HG02571 (cell line): Measurements from ENCODE around the gene PGLYRP3.
"Not testable (repeated sequence)": the region's sequence is repeated elsewhere in the genome, so short reads cannot be mapped to it uniquely, and the experiment has no call there.

ENCODE experiments used
- ATAC-seq: cut with Tn5 transposase; IDR thresholded peaks from one replicate; pipeline ENCODE4 v1.9.1; 2021; ENCODE audit warnings: mild to moderate bottlenecking, moderate library complexity; ENCODE audit not compliant: unreplicated experiment

Gene PGLYRP3

GRCh38 chr1:153348511-153349362 lies 36.0 kb upstream of the PGLYRP3 start, which contains the start of gene PGLYRP4:
Gene PGLYRP4, minus strand, starts transcription at chr1:153348841. Its CDS starts 909 bp downstream, at chr1:153347932.
- ATAC-seq, result no peak

GRCh38 chr1:153347856-153348255 lies 35.1 kb upstream of the PGLYRP3 start:
- no peak for ATAC-seq

DNA sequence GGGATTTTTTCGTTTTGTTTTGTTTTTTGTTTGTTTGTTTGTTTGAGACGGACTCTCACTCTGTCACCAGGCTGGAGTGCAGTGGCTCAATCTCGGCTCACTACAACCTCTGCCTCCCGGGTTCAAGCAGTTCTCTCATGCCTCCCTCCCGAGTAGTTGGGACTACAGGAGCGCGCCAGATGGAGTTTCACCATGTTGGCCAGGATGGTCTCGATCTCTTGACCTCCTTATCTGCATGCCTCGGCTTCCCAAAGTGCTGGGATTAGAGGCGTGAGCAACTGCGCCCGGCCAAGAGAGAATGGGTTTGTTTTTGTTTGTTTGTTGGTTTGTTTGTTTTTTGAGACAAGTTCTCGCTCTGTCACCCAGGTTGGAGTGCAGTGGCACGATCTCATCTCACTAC lies 34.3 kb upstream of the PGLYRP3 start:
- ATAC-seq, result not testable (repeated sequence)

GRCh38 chr1:153346077-153346723 lies 33.4 kb upstream of the PGLYRP3 start:
- ATAC-seq, result no peak

GRCh38 chr1:153345187-153346076 lies 32.7 kb upstream of the PGLYRP3 start:
- ATAC-seq, result no peak

GRCh38 chr1:153344718-153345025 lies 31.9 kb upstream of the PGLYRP3 start:
- ATAC-seq, result no peak

DNA sequence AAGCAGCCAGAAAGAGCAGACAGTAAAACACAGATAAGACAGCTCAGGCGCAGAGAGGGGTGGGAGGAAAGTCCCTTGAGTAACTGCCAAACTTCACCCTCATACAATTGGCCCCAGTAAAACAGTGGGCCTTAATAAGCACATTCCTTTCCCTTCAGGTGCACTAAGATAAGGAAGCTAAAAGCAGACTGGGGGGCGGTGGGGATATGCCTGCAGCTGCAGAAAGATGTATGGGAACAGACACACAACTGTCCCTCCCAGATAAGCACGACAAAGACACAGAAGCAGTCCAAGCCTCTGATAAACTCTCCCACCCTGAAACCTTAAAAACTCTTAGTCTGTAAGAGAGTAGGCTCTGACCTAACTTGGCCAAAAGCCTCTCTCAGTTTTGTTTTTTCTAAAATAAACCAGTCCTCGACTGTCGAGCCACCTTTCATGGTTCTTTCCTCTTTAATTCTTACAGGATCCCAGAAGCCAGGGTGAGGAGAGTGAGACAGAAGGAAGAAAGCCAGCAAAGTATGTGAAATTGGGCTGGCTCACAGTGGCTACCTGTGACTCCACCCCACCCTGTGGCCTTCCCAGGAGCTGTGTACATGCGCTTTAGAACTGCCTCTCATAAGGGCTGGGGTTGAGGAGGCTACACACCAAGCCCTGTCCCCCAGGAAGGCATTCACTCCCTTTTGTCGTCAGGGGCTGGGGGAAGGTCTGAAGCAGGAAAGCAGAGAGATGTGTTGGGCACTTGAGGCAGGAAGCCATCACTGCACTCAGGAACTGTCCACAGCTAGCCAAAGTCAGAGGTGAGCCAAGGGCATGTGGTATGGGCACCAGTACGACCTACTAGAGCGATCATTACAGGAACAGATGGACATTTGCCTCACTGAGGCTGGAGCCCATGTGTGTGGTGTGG lies 31.3 kb upstream of the PGLYRP3 start:
- ATAC-seq, result no peak

DNA sequence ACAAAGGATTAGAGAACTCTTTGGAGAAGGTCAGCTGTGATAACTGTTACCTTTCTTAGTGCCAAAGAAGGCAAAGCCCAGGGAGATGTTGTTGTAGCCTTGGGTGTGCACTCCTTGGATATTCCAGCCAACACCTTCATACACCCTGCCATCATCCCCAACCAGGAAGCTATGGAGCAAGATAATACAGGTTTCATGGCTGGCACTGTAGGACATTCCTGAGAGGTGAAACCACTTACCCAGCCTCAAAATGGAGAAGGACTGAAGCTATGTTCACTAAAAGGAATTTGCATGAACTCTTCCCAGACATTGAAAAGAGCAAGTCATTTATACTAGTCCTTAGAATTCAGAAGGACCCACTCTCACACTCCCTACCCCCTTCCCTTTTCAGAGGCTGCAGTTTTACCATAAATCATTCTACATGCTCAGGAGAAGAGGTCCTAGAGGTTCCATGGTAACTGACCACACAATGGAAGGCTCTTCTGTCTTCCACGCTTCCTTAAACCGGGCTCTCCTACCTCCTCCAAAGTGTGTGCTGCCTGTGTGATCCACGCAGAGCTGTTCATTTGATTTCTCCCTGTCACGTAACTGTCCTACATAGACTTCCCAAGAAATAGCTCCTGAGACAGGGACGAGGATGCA lies 30.4 kb upstream of the PGLYRP3 start:
- no peak for ATAC-seq

DNA sequence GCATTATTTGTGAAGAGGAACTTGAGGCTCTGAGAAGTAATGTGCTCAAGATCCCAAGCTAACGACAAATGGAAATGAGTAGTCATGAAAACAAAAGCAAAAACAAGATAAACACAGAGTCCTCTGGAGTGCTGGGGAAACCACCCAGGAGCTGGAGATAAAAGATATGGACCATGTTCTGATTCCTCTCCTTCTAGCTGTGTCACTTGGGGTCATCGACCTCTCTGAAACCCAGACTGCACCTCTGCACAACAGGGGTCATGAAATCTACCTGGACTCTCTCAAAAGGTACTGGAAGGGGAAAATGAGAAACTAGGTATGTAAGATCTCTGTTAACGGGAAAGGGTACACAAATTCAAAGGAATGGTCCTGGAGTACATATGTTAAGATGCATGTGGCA lies 29.4 kb upstream of the PGLYRP3 start:
- no peak for ATAC-seq

- ATAC-seq, result no peak
These were observed 28.7 kb upstream of the PGLYRP3 start for GRCh38 chr1:153341431-153341934.

GRCh38 chr1:153340356-153340755 lies 27.6 kb upstream of the PGLYRP3 start:
- ATAC-seq, result no peak

DNA sequence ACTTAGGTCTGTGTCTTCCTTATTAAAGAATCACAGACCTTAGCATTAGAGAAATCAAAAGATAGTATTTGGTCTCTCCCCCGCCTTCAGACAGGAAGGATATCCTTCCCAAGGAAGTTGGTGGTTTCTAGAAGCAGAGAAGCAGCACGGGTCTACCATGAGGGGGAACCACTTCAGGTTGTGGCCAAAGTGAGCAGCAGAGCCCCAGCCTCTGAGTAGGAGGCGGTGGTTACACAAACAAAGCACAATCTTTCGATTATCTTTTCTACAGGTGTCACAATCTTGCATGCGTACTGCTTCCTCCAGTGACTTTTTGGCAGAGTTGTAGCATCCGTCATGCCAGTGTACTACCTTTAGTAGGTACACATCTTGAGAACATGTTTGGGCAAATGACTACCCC lies 27.1 kb upstream of the PGLYRP3 start:
- ATAC-seq, result no peak

GRCh38 chr1:153337980-153338853 lies 25.5 kb upstream of the PGLYRP3 start:
- ATAC-seq, result no peak

GRCh38 chr1:153336650-153337049 lies 23.9 kb upstream of the PGLYRP3 start:
- no peak for ATAC-seq

- no peak for ATAC-seq
These were observed 21.1 kb upstream of the PGLYRP3 start for GRCh38 chr1:153333902-153334301.

DNA sequence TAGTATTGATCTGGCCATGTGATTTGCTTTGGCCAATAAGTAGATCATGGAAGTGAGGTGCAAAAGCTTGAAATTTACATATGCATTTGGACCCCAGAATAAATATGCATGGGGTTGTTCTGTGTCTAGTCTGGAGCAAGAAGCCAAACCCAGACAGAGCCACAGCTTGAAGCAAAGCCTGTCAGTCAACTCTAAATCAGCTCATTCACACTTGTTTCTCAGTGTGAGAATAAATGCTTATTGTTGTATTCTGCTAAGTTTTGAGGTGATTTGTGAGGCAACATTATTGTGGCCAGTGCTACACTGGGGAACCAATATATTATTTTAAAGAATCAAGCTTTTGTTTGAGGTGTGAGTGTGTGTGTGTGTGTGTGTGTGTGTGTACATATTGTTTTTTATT lies 12.2 kb upstream of the PGLYRP3 start:
- no peak for ATAC-seq

GRCh38 chr1:153322568-153322967 lies 9.8 kb upstream of the PGLYRP3 start:
- ATAC-seq, result no peak

- ATAC-seq, result not testable (repeated sequence)
These were observed 5.4 kb upstream of the PGLYRP3 start for GRCh38 chr1:153318145-153318544.

- ATAC-seq, result not testable (repeated sequence)
These were observed 3.3 kb upstream of the PGLYRP3 start for GRCh38 chr1:153316013-153316412.
